Transverse colon (tissue), 3 donors: ENCODE results near the gene SLC25A4.

ENCODE experiments used
- POLR2A ChIP-seq: fragments of 450-650 bp; IDR thresholded peaks from one replicate; pipeline ENCODE4 v1.6.1; 2016; ENCODE audit warnings: antibody characterized with exemption, mild to moderate bottlenecking, moderate library complexity
- TF ChIP-seq, protein P1 (sequence below), 5 experiments: fragments of 200-600 bp in 3 of 5; fragments of 450-650 bp in 2 of 5; sonication (generic) in 3 of 5; IDR thresholded peaks; 1 replicate in 2 of 5; 2 replicates in 3 of 5; pipeline ENCODE4 v1.5.1; 2016 to 2017; ENCODE audit warnings: antibody characterized with exemption in 5 of 5, inconsistent platforms in 3 of 5, mild to moderate bottlenecking in 2 of 5, moderate library complexity in 1 of 5

DNA sequence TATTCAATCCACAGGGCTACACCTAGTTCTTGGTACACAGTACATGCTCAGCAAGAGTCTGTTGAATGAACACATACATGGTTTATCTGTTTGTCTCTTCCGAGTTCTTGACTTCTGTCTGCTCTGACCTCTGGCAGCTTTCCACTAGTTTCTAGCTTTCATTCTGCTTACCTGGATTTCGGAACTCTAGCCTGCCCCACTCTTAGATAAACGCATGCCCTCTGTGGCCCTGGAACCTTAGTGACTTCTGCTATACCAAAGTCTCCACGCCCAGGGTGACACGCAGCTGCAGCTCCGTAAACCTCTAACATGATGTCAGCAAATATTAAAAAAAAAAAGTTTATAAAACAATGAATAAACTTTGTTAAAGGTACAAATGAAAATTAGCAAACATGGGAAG lies 1.3 kb upstream of the SLC25A4 start:
- TF ChIP-seq POLR2A: no peak
- TF ChIP-seq, protein P1, sequence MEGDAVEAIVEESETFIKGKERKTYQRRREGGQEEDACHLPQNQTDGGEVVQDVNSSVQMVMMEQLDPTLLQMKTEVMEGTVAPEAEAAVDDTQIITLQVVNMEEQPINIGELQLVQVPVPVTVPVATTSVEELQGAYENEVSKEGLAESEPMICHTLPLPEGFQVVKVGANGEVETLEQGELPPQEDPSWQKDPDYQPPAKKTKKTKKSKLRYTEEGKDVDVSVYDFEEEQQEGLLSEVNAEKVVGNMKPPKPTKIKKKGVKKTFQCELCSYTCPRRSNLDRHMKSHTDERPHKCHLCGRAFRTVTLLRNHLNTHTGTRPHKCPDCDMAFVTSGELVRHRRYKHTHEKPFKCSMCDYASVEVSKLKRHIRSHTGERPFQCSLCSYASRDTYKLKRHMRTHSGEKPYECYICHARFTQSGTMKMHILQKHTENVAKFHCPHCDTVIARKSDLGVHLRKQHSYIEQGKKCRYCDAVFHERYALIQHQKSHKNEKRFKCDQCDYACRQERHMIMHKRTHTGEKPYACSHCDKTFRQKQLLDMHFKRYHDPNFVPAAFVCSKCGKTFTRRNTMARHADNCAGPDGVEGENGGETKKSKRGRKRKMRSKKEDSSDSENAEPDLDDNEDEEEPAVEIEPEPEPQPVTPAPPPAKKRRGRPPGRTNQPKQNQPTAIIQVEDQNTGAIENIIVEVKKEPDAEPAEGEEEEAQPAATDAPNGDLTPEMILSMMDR (IDR thresholded peaks at IDR 0.05): no peak
